Measurements from ENCODE around the gene SDHAF2. TPM values are rescaled to one million over a fixed set of nuclear protein-coding genes. Genes with fewer than 3 reads are reported as not detected.
A peak's percentile ranks its signal among the peaks of the same experiment; 100 is the strongest.
"Not testable (repeated sequence)": the region's sequence is repeated elsewhere in the genome, so short reads cannot be mapped to it uniquely, and the experiment has no call there.

SDHAF2 gene
- polyA plus RNA-seq, 3 donors: 22.5 to 45.2 (median 43.9) TPM

- WGBS, 3 donors: 30 to 70% (median 32%) methylated on average over 2 of the region's 2 CpGs
- H3K27ac ChIP-seq (ENCODE audit: low read depth, low read length): no peak overlapping the region
Observed at GRCh38 chr11:61417670-61418069, 12.3 kb upstream of the SDHAF2 start.

DNA sequence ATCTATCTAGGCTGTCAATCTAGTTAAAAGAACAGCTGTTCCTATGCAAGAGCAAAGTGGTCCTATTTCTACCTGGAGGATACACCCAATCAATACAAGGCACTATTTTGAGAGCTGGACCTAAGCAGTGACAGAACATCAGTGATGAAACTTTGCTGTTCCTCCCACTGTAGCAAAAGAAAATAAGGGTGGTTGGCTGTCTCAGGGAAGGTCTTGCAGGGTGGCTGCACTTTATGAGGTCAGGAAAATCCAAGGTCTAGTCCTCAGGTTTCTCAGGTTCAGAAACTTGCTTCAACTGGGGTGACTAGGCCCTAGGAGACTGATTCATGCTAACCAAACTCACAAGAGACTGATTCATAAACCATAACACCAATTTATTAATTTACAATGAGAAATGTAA is 11.8 kb upstream of the SDHAF2 start:
- peak overlapping the region; percentile 19 for H3K27ac ChIP-seq (ENCODE audit: low read depth, low read length)

DNA sequence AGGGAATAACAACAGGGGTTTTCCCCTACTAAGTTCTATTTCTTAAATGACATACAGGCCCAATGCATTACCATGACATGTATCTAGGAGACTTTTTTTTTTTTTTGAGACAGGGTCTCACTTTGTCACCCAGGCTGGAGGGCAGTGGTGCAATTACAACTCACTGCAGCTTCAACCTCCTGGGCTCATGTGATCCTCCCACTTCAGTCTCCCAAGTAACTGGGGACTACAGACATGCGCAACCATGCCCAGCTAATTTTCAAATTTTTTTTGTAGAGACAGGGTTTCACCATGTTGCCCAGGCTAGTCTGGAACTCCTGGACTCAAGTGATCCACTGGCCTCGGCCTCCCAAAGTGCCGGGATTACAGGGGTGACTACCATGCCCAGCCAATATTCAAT is 7.7 kb upstream of the SDHAF2 start:
- H3K27ac ChIP-seq (ENCODE audit: low read depth, low read length): no peak overlapping the region
- WGBS, 3 donors: 91 to 99% (median 95%) methylated on average over 3 of the region's 3 CpGs

- no peak overlapping the region for H3K27ac ChIP-seq (ENCODE audit: low read depth, low read length)
- WGBS, 3 donors: 84 to 89% (median 85%) methylated on average over 1 of the region's 1 CpG
Observed at GRCh38 chr11:61425367-61426131, 4.4 kb upstream of the SDHAF2 start.

DNA sequence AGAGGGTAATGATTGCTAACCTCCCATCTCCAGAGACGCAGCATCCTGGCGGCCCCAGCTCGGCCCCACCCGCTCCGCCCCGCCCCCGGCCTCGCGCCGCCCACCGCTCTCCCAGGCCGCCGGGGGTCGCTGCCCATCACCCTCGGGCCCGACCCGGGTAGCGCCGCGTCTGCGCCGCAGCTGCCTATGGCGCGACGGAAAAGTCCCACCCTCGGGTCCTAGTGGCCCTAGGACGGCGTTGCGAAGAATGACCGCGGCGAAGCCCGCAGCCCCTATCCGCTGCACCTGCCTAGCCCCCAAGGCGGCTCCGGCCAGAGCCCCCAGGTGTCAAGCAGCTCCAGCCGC is 606 bp upstream of the SDHAF2 start:
- peak overlapping the region; percentile 96 for H3K27ac ChIP-seq (ENCODE audit: low read depth, low read length)
- WGBS, 3 donors: 0 to 1% (median 1%) methylated on average over 17 to 36 of the region's 37 CpGs

DNA sequence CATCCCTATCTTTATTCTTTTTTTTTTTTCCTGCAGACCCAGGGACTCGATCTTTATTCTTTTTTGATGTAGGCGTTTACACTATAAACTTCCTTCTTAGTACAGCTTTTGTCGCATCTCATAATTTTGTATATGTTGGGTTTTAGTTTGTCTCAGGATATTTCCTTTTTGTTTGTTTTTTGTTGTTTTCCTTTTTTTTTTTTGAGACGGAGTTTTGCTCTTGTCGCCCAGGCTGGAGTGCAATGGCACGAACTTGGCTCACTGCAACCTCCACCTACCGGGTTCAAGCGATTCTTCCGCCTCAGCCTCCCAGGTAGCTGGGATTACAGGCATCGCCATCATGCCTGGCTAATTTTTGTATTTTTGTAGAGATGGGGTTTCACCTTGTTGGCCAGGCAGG is 915 bp downstream of the SDHAF2 start:
- 63 to 71% (median 71%) methylated on average over 10 of the region's 10 CpGs for WGBS, 3 donors

GRCh38 chr11:61437496-61437895 is 7.6 kb downstream of the SDHAF2 start:
- 91 to 94% (median 94%) methylated on average over 5 of the region's 5 CpGs for WGBS, 3 donors
- no peak overlapping the region for H3K27ac ChIP-seq (ENCODE audit: low read depth, low read length)

More for the DNA sequence above, 915 bp downstream of the SDHAF2 start:
- not testable (repeated sequence) for H3K27ac ChIP-seq (ENCODE audit: low read depth, low read length)

DNA sequence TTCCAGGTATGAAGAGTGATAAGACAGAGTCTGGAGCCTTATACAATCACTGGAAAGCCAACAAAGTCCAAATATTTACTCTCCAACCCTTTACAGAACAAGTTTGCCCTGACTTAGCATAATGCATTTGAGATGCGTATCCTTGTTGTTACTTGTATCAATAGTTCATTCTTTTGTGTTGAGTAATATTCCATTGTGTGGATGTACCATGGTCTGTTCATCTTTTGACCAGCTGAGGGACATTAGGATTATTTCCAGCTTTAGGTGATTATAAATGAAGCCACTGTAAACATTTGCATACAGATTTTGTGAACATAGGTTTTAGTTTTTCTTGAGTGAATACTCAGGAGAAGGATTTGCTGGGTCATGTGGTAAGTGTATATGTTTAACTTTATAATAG is 9.7 kb downstream of the SDHAF2 start:
- 72 to 98% (median 95%) methylated on average over 1 of the region's 1 CpG for WGBS, 3 donors
- H3K27ac ChIP-seq (ENCODE audit: low read depth, low read length): no peak overlapping the region

- 80 to 95% (median 82%) methylated on average over 6 of the region's 6 CpGs for WGBS, 3 donors
Observed at GRCh38 chr11:61442616-61443015, 12.7 kb downstream of the SDHAF2 start.

GRCh38 chr11:61445516-61445915 is 15.6 kb downstream of the SDHAF2 start:
- WGBS, 3 donors: 72 to 88% (median 80%) methylated on average over 4 of the region's 4 CpGs
- no peak overlapping the region for H3K27ac ChIP-seq (ENCODE audit: low read depth, low read length)

More at GRCh38 chr11:61442616-61443015, 12.7 kb downstream of the SDHAF2 start:
- no peak overlapping the region for H3K27ac ChIP-seq (ENCODE audit: low read depth, low read length)

- H3K27ac ChIP-seq (ENCODE audit: low read depth, low read length): no peak overlapping the region
- WGBS, 3 donors: 14 to 31% (median 16%) methylated on average over 7 of the region's 7 CpGs
Observed at GRCh38 chr11:61446211-61446651, 16.3 kb downstream of the SDHAF2 start.

DNA sequence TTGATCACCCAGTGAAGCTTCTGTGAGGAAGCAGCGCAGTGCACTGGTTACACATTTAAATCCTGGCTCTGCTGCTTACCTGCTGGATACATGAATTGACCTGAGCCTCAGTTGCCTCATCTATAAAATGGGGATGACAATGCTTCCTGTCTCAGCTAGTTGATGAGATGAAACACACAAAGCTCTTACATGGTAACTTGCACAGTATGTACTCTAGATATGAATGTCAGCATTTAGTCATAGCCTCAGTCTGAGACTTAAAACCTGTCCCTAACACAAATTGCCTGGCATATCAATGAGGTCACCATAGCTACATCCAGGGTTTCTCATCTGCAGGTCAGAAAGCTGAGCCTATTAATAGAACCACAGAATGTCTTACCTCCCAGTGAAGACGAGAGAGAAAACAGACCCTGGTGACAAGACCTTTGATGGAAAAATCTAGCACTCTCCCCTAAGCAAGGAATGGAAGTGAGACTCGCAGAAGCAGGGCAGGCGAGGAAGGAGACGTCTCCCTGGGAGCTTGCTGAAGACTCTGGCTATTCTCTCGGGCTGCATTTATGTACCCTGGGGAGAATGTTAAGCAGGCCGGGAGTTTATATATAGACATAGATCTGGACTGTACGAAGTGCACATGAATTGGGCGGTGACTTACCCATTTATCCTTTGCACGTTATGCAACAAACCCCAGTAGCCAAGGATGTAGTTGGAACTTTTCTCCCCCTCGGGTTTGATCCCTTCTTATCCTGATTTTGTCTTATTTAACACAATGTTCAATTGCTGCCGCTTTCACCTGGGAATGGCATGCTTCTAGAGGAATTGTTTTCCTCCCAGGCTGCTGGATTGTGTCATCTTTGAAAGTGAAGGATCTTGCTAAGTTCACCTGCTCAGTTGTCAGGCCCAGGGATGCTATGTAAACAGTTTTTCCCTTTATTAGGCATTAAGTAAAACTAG is 18.0 kb downstream of the SDHAF2 start:
- H3K27ac ChIP-seq (ENCODE audit: low read depth, low read length): no peak overlapping the region
- WGBS, 3 donors: 71 to 81% (median 71%) methylated on average over 12 of the region's 12 CpGs

GRCh38 chr11:61448552-61448927 is 18.6 kb downstream of the SDHAF2 start:
- H3K27ac ChIP-seq (ENCODE audit: low read depth, low read length): no peak overlapping the region
- WGBS, 3 donors: 71 to 75% (median 75%) methylated on average over 7 of the region's 7 CpGs

GRCh38 chr11:61452825-61453224 is 22.9 kb downstream of the SDHAF2 start:
- no peak overlapping the region for H3K27ac ChIP-seq (ENCODE audit: low read depth, low read length)
- 99 to 100% (median 99%) methylated on average over 2 of the region's 2 CpGs for WGBS, 3 donors

DNA sequence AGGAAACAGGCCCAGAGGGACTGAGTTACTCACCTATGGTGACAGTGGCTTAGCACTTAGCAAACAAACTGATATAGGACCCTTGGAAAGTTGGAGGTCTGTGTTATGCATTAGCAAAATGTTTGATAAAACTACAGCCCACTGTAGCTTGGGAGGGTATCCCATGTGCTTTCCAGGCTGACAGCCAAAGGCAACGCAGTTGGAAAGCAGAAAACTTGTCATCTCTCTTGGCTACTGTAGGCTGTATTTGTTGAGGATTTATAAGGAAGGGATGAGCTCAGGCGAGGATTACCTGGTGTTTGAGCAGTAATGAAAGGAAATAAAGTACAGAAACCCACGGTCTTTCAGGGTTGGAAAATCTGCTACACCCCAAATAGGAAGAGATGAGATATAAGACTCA is 23.8 kb downstream of the SDHAF2 start:
- 45 to 66% (median 65%) methylated on average over 3 of the region's 3 CpGs for WGBS, 3 donors

GRCh38 chr11:61454520-61454919 is 24.6 kb downstream of the SDHAF2 start:
- no peak overlapping the region for H3K27ac ChIP-seq (ENCODE audit: low read depth, low read length)
- WGBS, 3 donors: 70 to 88% (median 76%) methylated on average over 5 to 7 of the region's 7 CpGs

More for the DNA sequence above, 23.8 kb downstream of the SDHAF2 start:
- no peak overlapping the region for H3K27ac ChIP-seq (ENCODE audit: low read depth, low read length)

DNA sequence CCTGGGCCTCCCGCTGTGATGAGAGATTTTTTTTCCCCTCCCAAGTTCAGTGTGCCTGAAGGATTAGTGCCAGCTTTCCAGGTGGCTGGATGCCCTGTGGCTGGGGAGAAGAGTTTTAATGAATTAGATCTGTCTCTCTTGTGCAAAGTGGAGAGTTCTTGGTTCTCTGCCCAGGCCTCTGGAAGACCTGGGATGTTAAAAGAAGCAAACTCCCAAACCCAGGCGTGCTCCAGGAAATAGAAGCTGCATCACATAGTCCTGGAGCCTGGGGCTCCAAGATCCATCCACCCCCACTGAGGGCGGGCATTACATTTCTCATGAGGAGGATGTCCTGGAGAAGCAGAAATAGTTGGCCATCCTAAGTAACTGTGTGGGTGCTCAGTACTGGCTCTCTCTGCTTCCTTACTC is 30.6 kb downstream of the SDHAF2 start:
- H3K27ac ChIP-seq (ENCODE audit: low read depth, low read length): no peak overlapping the region
- WGBS, 3 donors: 56 to 80% (median 59%) methylated on average over 3 of the region's 3 CpGs

- WGBS, 3 donors: 63 to 71% (median 71%) methylated on average over 5 of the region's 5 CpGs
Observed at GRCh38 chr11:61460986-61461385, 31.1 kb downstream of the SDHAF2 start.

DNA sequence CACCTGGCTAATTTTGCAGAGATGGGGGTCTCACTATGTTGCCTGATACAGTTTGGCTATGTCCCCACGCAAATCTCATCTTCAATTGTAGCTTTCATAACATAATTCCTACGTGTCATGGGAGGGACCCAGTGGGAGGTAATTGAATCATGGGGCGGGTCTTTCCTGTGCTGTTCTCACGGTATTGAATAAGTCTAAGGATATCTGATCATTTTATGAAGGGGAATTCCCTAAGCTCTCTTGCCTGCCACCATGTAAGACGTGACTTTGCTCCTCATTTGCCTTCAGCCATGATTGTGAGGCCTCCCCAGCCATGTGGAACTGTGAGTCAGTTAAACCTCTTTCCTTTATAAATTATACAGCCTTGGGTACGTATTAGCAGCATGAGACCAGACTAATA is 37.7 kb downstream of the SDHAF2 start:
- 76 to 90% (median 82%) methylated on average over 6 of the region's 6 CpGs for WGBS, 3 donors
- H3K27ac ChIP-seq (ENCODE audit: low read depth, low read length): not testable (repeated sequence)

More at GRCh38 chr11:61460986-61461385, 31.1 kb downstream of the SDHAF2 start:
- no peak overlapping the region for H3K27ac ChIP-seq (ENCODE audit: low read depth, low read length)

All from adipose tissue (tissue), 3 donors.